Stimulated activated memory B cell treated with anti-CD40 and anti-IgM and Interleukin-4, amounts not matched to agents 10 μg/mL and 1 μg/mL and 100 μg/mL, for 72 hours (primary cell): ENCODE measurements around the gene GDPD5.

Source experiments
- ATAC-seq: fragments of 150-1000 bp; cut with Tn5 transposase; 2 replicates; pipeline ENCODE4 v1.10.0; 2021
- H3K27ac Mint-ChIP-seq: one replicate; pipeline ENCODE4 v1.8.0; 2022; ENCODE audit warnings: mild to moderate bottlenecking, mixed read lengths
- H3K27me3 Mint-ChIP-seq: one replicate; pipeline ENCODE4 v1.8.0; 2022; ENCODE audit warnings: mixed read lengths
- H3K36me3 Mint-ChIP-seq: one replicate; pipeline ENCODE4 v1.8.0; 2022; ENCODE audit warnings: mixed read lengths
- H3K4me1 Mint-ChIP-seq: one replicate; pipeline ENCODE4 v1.8.0; 2022; ENCODE audit warnings: mixed read lengths
- H3K4me3 Mint-ChIP-seq: one replicate; pipeline ENCODE4 v1.8.0; 2022; ENCODE audit warnings: mild to moderate bottlenecking, moderate library complexity, mixed read lengths
- H3K9me3 Mint-ChIP-seq: one replicate; pipeline ENCODE4 v1.8.0; 2022; ENCODE audit warnings: mixed read lengths

The GDPD5 gene

GRCh38 chr11:75399344-75400145, 126.2 kb downstream of the GDPD5 start, which contains the start of gene RPS3:
TSS of gene RPS3 (plus strand) at chr11:75399518. CDS start at chr11:75399548, 30 bp downstream.
- Mint-ChIP-seq H3K4me1 (peaks cover 39% of the 10 kb centered on the region), H3K27me3 (peaks cover 9% of the 10 kb centered on the region), H3K27ac (peak within 1 kb of the TSS; percentile 94), H3K36me3 (peaks cover 45% of the 10 kb centered on the region), H3K9me3 (no peaks in the 10 kb centered on the region), H3K4me3 (peak within 1 kb of the TSS; percentile 85)
- ATAC-seq = peak; percentile 97

GRCh38 chr11:75398906-75399305, 126.8 kb downstream of the GDPD5 start:
- Mint-ChIP-seq H3K27ac (peak overlapping the region; percentile 94), H3K36me3 (peaks cover 39% of the 10 kb centered on the region), H3K27me3 (peaks cover 14% of the 10 kb centered on the region), H3K4me3 (peak overlapping the region; percentile 85), H3K4me1 (peaks cover 33% of the 10 kb centered on the region), H3K9me3 (no peaks in the 10 kb centered on the region)
- ATAC-seq = peak; percentile 3

- no peaks in the 10 kb centered on the region for H3K36me3 Mint-ChIP-seq
- H3K4me3 Mint-ChIP-seq = no peak overlapping the region
- H3K4me1 Mint-ChIP-seq = no peaks in the 10 kb centered on the region
- no peaks in the 10 kb centered on the region for H3K9me3 Mint-ChIP-seq
- peaks cover 14% of the 10 kb centered on the region for H3K27me3 Mint-ChIP-seq
- H3K27ac Mint-ChIP-seq = no peak overlapping the region
- ATAC-seq = no peak
Measured at GRCh38 chr11:75394085-75394840, 131.5 kb downstream of the GDPD5 start.

- Mint-ChIP-seq H3K36me3 (no peaks in the 10 kb centered on the region), H3K4me1 (no peaks in the 10 kb centered on the region), H3K27ac (no peak overlapping the region), H3K9me3 (no peaks in the 10 kb centered on the region), H3K27me3 (peaks cover 16% of the 10 kb centered on the region), H3K4me3 (no peak overlapping the region)
- ATAC-seq = no peak
Measured at GRCh38 chr11:75389925-75390324, 135.8 kb downstream of the GDPD5 start.

- Mint-ChIP-seq H3K9me3 (no peaks in the 10 kb centered on the region), H3K36me3 (no peaks in the 10 kb centered on the region), H3K27me3 (peaks cover 10% of the 10 kb centered on the region), H3K4me1 (peaks cover 5% of the 10 kb centered on the region), H3K27ac (no peak overlapping the region), H3K4me3 (no peak overlapping the region)
- ATAC-seq = no peak
Measured at GRCh38 chr11:75389276-75389605, 136.5 kb downstream of the GDPD5 start.

GRCh38 chr11:75388386-75389275, 137.1 kb downstream of the GDPD5 start:
- Mint-ChIP-seq H3K27me3 (peaks cover 8% of the 10 kb centered on the region), H3K4me3 (no peak overlapping the region), H3K4me1 (peaks cover 6% of the 10 kb centered on the region), H3K36me3 (no peaks in the 10 kb centered on the region), H3K9me3 (no peaks in the 10 kb centered on the region), H3K27ac (no peak overlapping the region)
- peak; percentile 82 for ATAC-seq

GRCh38 chr11:75387736-75388294, 137.9 kb downstream of the GDPD5 start:
- no peak for ATAC-seq
- no peak overlapping the region for H3K4me3 Mint-ChIP-seq
- H3K9me3 Mint-ChIP-seq = no peaks in the 10 kb centered on the region
- peaks cover 6% of the 10 kb centered on the region for H3K4me1 Mint-ChIP-seq
- H3K27ac Mint-ChIP-seq = no peak overlapping the region
- no peaks in the 10 kb centered on the region for H3K36me3 Mint-ChIP-seq
- H3K27me3 Mint-ChIP-seq = peaks cover 8% of the 10 kb centered on the region

GRCh38 chr11:75386942-75387630, 138.7 kb downstream of the GDPD5 start:
- Mint-ChIP-seq H3K27me3 (peaks cover 8% of the 10 kb centered on the region), H3K9me3 (no peaks in the 10 kb centered on the region), H3K27ac (no peak overlapping the region), H3K36me3 (no peaks in the 10 kb centered on the region), H3K4me3 (no peak overlapping the region), H3K4me1 (peaks cover 6% of the 10 kb centered on the region)
- ATAC-seq = no peak
